Trophoblast cell (in vitro differentiated cells and primary cell): Measurements from ENCODE around the gene GLOD5. TPM values are rescaled to one million over a fixed set of nuclear protein-coding genes. Genes with fewer than 3 reads are reported as not detected.

Experiments used
- DNase-seq, 2 donors: peaks; one replicate each; pipeline ENCODE4 v3.0.0-alpha.2; 2016
- H2AFZ ChIP-seq: 2 replicates; pipeline ENCODE4 v1.6.1; 2013; ENCODE audit warnings: low read length, moderate library complexity, mild to moderate bottlenecking; ENCODE audit not compliant: insufficient read depth, poor library complexity
- H2AK5ac ChIP-seq: 2 replicates; pipeline ENCODE4 v1.6.1; 2013; ENCODE audit warnings: mild to moderate bottlenecking, low read length
- H2BK120ac ChIP-seq: 2 replicates; pipeline ENCODE4 v1.6.1; 2013; ENCODE audit warnings: low read length, mild to moderate bottlenecking, moderate library complexity; ENCODE audit not compliant: insufficient read depth, poor library complexity
- H2BK12ac ChIP-seq: 2 replicates; pipeline ENCODE4 v1.6.1; 2013; ENCODE audit warnings: mild to moderate bottlenecking, low read length, moderate library complexity
- H2BK5ac ChIP-seq: 2 replicates; pipeline ENCODE4 v1.6.1; 2013; ENCODE audit warnings: low read length, low read depth, moderate library complexity, mild to moderate bottlenecking; ENCODE audit not compliant: poor library complexity
- H3K14ac ChIP-seq: 2 replicates; pipeline ENCODE4 v1.6.1; 2013; ENCODE audit warnings: mild to moderate bottlenecking, low read length
- H3K18ac ChIP-seq: 2 replicates; pipeline ENCODE4 v1.6.1; 2013; ENCODE audit warnings: mild to moderate bottlenecking, low read length
- H3K23ac ChIP-seq: 2 replicates; pipeline ENCODE4 v1.6.1; 2013; ENCODE audit warnings: low read length
- H3K27ac ChIP-seq: 2 replicates; pipeline ENCODE4 v1.5.1; 2013; ENCODE audit warnings: low read depth, mild to moderate bottlenecking, inconsistent platforms, low read length, moderate library complexity
- H3K27me3 ChIP-seq: 2 replicates; pipeline ENCODE4 v1.6.1; 2013; ENCODE audit warnings: inconsistent platforms, mild to moderate bottlenecking, low read length, moderate library complexity; ENCODE audit not compliant: insufficient read depth
- H3K36me3 ChIP-seq, 2 experiments: 1 replicate in 1 of 2; 2 replicates in 1 of 2; pipeline ENCODE4 v1.6.1; 2013; ENCODE audit warnings: low read length in 2 of 2, mild to moderate bottlenecking in 2 of 2, moderate library complexity in 1 of 2; ENCODE audit not compliant: insufficient read depth in 2 of 2, control insufficient read depth in 1 of 2
- H3K4ac ChIP-seq: 2 replicates; pipeline ENCODE4 v1.6.1; 2013; ENCODE audit warnings: low read depth, mild to moderate bottlenecking, low read length, moderate library complexity
- H3K4me1 ChIP-seq, 2 experiments: 1 replicate in 1 of 2; 2 replicates in 1 of 2; pipeline ENCODE4 v1.6.1; 2013; ENCODE audit warnings: low read length in 2 of 2, mild to moderate bottlenecking in 2 of 2, moderate library complexity in 1 of 2; ENCODE audit not compliant: insufficient read depth in 2 of 2, control insufficient read depth in 1 of 2
- H3K4me2 ChIP-seq: 2 replicates; pipeline ENCODE4 v1.6.1; 2013; ENCODE audit warnings: inconsistent platforms, mild to moderate bottlenecking, low read length, moderate library complexity
- H3K4me3 ChIP-seq: 2 replicates; pipeline ENCODE4 v1.5.1; 2013; ENCODE audit warnings: mild to moderate bottlenecking, low read depth, low read length, inconsistent platforms
- H3K79me1 ChIP-seq: one replicate; pipeline ENCODE4 v1.6.1; 2013; ENCODE audit warnings: low read length
- H3K79me2 ChIP-seq: 2 replicates; pipeline ENCODE4 v1.6.1; 2013; ENCODE audit warnings: low read length, mild to moderate bottlenecking; ENCODE audit not compliant: control insufficient read depth, insufficient read depth, poor library complexity
- H3K9ac ChIP-seq: 2 replicates; pipeline ENCODE4 v1.6.1; 2013; ENCODE audit warnings: mild to moderate bottlenecking, low read length
- H3K9me3 ChIP-seq: 2 replicates; pipeline ENCODE4 v1.6.1; 2013; ENCODE audit warnings: low read depth, mild to moderate bottlenecking, control low read depth, inconsistent platforms, low read length; ENCODE audit not compliant: insufficient read depth
- H4K12ac ChIP-seq: 2 replicates; pipeline ENCODE4 v1.6.1; 2013; ENCODE audit warnings: low read depth, mild to moderate bottlenecking, low read length, moderate library complexity
- H4K8ac ChIP-seq: 2 replicates; pipeline ENCODE4 v1.6.1; 2013; ENCODE audit warnings: low read depth, mild to moderate bottlenecking, low read length, moderate library complexity
- H4K91ac ChIP-seq: one replicate; pipeline ENCODE4 v1.6.1; 2013; ENCODE audit warnings: low read depth, mild to moderate bottlenecking, low read length, moderate library complexity
- WGBS: extraction: QIAGEN DNeasy Blood & Tissue Kit; methylation state at CpG from one replicate; pipeline ENCODE4 v1.1.7; 2013; ENCODE audit warnings: missing lambda C conversion rate; ENCODE audit not compliant: insufficient read length, insufficient coverage; ENCODE audit errors: extremely low coverage; 5-methylcytosine and 5-hydroxymethylcytosine counted together
- polyA plus RNA-seq: library from polyadenylated mRNA; stranded (reverse); fragments of 200-250 nt; gene quantifications from 2 replicates; pipeline ENCODE4 v1.2.3, GENCODE V29; 2013

The GLOD5 gene
- not detected in 2 replicates for polyA plus RNA-seq

DNA sequence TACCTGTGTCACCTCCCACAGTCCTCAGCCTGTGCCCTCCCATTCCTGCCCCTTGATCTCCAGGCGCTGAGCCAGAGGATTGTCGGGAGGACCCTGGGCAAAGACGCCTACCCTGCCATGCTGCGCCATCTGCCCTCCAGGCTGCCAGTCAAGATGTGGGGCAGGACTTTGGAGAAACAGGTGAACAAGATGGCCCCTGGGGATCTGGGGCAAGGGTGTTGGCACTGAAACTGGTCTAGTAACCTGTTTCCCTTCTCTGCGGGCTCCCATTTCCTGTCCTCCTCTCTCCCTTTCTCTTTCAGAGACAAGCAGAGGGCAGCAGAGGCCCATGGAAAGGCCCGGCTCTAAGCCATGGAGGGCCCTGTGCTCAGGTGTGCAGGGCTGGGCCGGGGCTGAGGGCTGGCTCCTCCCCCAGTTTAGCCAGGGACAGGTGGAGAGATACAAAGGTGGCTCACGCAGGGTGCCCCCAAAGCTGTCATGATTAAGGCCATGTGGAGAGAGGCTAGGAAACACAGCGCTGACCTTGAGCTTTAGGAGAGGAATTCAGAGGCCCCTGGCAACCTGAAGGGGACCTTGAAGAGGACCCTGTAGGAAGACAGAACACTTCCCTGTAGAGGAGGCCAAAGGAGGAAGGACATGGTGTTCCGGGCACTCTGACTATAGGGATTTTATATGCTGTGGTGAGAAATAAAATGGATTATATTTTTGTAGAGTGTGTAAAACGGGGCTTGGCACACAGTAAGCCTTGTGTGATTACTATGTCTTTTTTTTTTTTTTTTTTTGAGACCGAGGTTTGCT lies at the start of gene GLOD5:
Gene GLOD5, plus strand, starts transcription at position 74 of the 798 bp plus-strand sequence. Its CDS starts 44 bp downstream, at position 118.
- WGBS: no CpG with 5 or more reads among the region's 12 CpGs
- H3K36me3 ChIP-seq: no peaks in the 10 kb centered on the region
- no peaks in the 10 kb centered on the region for H3K4me1 ChIP-seq

DNA sequence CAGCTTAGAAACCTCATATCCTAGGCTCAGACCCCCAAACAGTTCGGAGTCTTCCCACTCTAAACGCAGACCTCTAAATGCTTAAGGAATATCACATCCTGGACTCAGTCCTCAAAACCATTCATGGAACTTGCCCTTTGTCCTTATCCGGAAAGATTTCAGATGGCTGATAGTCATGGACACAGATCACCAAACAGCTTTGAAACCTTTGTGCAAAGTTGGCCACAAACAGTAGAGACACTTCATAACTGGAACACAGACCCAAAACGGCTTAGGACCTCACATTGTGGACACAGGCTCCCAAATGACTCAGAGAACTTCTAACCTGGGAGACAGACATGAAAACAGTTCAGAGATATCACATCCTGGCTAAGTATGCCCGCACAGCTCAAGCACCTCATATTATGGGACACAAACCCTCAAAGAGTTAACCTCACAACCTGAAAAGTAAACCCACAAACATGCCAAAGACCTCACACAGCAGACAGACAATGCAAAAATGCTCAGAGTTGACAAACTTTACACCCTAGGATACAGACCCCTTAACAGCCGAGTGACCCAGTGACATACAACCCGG lies 49.5 kb upstream of the GLOD5 start:
- no peak overlapping the region for H4K8ac ChIP-seq

More for the DNA sequence above, at the start of gene GLOD5:
- Histone ChIP-seq H3K9me3 (no peaks in the 10 kb centered on the region), H3K27ac (no peak within 1 kb of the TSS), H2AFZ (peak within 1 kb of the TSS; percentile 78), H3K4ac (no peak within 1 kb of the TSS), H4K12ac (peak within 1 kb of the TSS; percentile 59), H3K79me1 (no peaks in the 10 kb centered on the region), H3K23ac (no peak within 1 kb of the TSS), H4K91ac (peak within 1 kb of the TSS; percentile 61), H3K4me2 (peak within 1 kb of the TSS; percentile 23), H4K8ac (peak within 1 kb of the TSS; percentile 3), H3K18ac (no peak within 1 kb of the TSS), H3K4me3 (no peak within 1 kb of the TSS), H3K27me3 (no peaks in the 10 kb centered on the region), H3K9ac (no peak within 1 kb of the TSS), H2AK5ac (no peak within 1 kb of the TSS), H2BK12ac (no peak within 1 kb of the TSS), H2BK5ac (no peak within 1 kb of the TSS), H2BK120ac (no peak within 1 kb of the TSS), H3K79me2 (no peaks in the 10 kb centered on the region), H3K14ac (no peak within 1 kb of the TSS)
- peak; percentile 58 to 75 for DNase-seq

GRCh38 chrX:48713847-48714246 lies 47.7 kb upstream of the GLOD5 start:
- H3K36me3 ChIP-seq: no peaks in the 10 kb centered on the region
- H3K4ac ChIP-seq: no peak overlapping the region
- no peak overlapping the region for H2AFZ ChIP-seq
- H4K91ac ChIP-seq: no peak overlapping the region
- no peak overlapping the region for H4K8ac ChIP-seq
- no peak overlapping the region for H4K12ac ChIP-seq
- DNase-seq: no peak
- H3K14ac ChIP-seq: no peak overlapping the region
- no peaks in the 10 kb centered on the region for H3K9me3 ChIP-seq
- H2BK120ac ChIP-seq: no peak overlapping the region
- H3K27me3 ChIP-seq: no peaks in the 10 kb centered on the region
- H3K18ac ChIP-seq: no peak overlapping the region
- no peak overlapping the region for H3K23ac ChIP-seq
- no peak overlapping the region for H3K9ac ChIP-seq
- no peak overlapping the region for H3K27ac ChIP-seq
- no peaks in the 10 kb centered on the region for H3K79me1 ChIP-seq
- no peaks in the 10 kb centered on the region for H3K79me2 ChIP-seq
- H2BK12ac ChIP-seq: no peak overlapping the region
- no CpG with 5 or more reads among the region's 2 CpGs for WGBS
- H3K4me2 ChIP-seq: no peak overlapping the region
- peaks cover 0 to 6% of the 10 kb centered on the region in 2 experiments for H3K4me1 ChIP-seq
- H2BK5ac ChIP-seq: no peak overlapping the region
- no peak overlapping the region for H2AK5ac ChIP-seq
- no peak overlapping the region for H3K4me3 ChIP-seq

More for the DNA sequence above, 49.5 kb upstream of the GLOD5 start:
- Histone ChIP-seq H3K27ac (no peak overlapping the region), H4K12ac (no peak overlapping the region), H3K14ac (no peak overlapping the region), H2AK5ac (no peak overlapping the region), H3K27me3 (no peaks in the 10 kb centered on the region), H3K9ac (no peak overlapping the region), H3K4ac (no peak overlapping the region), H3K23ac (no peak overlapping the region), H3K18ac (no peak overlapping the region), H3K4me3 (no peak overlapping the region), H2BK5ac (no peak overlapping the region), H2BK12ac (no peak overlapping the region), H3K4me1 (peaks cover 0 to 6% of the 10 kb centered on the region in 2 experiments), H3K4me2 (no peak overlapping the region), H2AFZ (no peak overlapping the region), H3K79me2 (no peaks in the 10 kb centered on the region), H3K79me1 (no peaks in the 10 kb centered on the region), H3K36me3 (peaks cover 9 to 13% of the 10 kb centered on the region in 2 experiments), H3K9me3 (no peaks in the 10 kb centered on the region), H2BK120ac (no peak overlapping the region), H4K91ac (no peak overlapping the region)
- WGBS: no CpG with 5 or more reads among the region's 7 CpGs
- peak in 1 of 2 donors; percentile 51 for DNase-seq

DNA sequence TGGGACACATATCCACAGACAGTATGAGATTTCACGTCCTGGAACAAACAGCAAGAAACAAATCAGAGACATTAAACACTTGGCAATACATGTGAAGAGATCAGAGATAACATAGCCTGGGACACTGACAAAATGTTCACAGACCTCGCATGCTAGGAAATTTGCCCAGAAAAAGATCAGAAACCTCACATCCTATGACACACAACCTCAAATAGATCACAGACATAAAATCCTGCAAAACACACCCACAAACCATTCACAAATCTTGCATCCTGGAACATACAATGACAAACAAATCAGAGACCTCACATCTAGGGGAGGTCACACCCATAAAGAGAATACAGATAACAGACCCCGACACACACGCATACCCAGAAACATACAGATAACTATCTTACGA lies 47.0 kb upstream of the GLOD5 start:
- Histone ChIP-seq H3K79me1 (no peaks in the 10 kb centered on the region), H3K9me3 (no peaks in the 10 kb centered on the region), H3K9ac (no peak overlapping the region), H4K12ac (no peak overlapping the region), H4K8ac (no peak overlapping the region), H2BK12ac (no peak overlapping the region), H2AK5ac (no peak overlapping the region), H3K79me2 (no peaks in the 10 kb centered on the region), H3K23ac (no peak overlapping the region), H3K4me3 (no peak overlapping the region), H2BK5ac (no peak overlapping the region), H3K4ac (no peak overlapping the region), H3K4me2 (no peak overlapping the region), H3K27ac (no peak overlapping the region), H3K14ac (no peak overlapping the region), H2BK120ac (no peak overlapping the region), H4K91ac (no peak overlapping the region), H3K4me1 (peaks cover 0 to 6% of the 10 kb centered on the region in 2 experiments), H2AFZ (no peak overlapping the region), H3K18ac (no peak overlapping the region), H3K27me3 (no peaks in the 10 kb centered on the region), H3K36me3 (no peaks in the 10 kb centered on the region)
- WGBS: no CpG with 5 or more reads among the region's 5 CpGs
- no peak for DNase-seq
